ENCODE measurements around the gene TAS1R2.
A peak's percentile ranks its signal among the peaks of the same experiment; 100 is the strongest.
"Not testable (repeated sequence)": the region's sequence is repeated elsewhere in the genome, so short reads cannot be mapped to it uniquely, and the experiment has no call there.

The TAS1R2 gene

DNA sequence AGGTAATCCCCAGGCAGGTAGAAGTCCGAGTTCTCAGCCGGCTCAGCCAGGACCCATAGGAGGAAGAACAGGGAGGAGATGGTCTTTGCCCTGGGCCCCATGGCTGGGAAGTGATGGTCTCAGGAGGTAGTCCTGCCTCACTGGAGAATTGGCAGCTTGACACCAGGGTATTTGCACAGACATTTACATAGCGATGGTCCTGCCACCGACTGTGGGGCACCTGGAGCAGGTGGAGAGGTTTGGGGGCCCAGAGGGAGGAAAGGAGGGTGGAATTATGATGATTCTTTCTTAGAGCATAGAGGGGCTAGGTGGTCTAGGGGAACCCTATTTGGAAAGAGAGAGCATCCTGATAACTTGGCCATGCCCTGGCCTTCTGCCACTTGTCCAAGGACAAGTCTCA lies at the start of gene TAS1R2:
Gene TAS1R2 (minus strand): TSS at position 101 of the 400 bp plus-strand sequence. CDS start 0 bp downstream, at position 101.
- no peak for DNase-seq

DNA sequence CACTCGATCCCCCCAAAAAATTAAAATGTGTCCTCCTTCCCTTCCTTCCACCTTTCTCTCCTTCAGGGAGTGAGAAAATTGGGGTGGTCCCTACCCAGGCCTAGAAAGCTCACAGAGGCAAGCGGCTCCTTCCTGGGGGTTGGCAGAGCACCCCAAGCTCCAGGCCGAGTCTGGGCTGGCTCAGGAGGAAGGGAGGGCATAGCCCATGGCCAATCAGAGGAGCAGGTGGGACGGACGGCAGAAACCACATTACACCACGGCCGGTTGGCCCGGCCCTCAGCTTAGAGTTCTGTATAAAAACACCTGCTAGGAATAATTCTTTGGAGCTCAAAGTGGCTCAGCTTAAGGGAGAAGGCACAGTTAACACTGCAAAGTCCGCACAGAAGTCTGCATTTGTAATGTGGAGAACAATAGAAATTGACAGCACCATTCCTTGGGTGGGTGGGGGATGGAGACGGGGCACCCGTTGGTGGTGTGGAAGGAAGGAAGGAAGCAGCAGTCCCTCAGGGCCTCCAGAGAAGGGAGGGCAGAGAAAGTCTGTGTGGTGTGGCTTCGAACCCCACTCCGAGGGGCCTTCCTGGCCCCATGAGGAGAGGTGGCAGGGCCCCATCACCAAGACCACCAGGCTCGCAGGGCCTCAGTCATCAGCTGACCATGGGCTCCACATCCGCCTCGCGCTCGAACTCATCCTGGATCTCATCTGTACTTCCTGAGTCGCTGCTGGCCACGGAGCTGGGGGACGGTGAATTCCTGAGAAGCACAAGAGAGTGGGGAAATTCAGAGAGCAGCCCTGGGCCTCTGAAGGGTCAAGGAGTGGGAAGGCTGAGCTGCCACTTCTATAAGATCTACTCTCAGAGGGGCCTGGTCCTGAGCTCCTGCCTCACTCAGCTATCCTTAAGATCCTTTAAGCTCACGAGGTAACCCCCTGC lies 48.7 kb upstream of the TAS1R2 start:
- peak in 11 of 56 donors; percentile 10 to 33 (median 20) for DNase-seq

DNA sequence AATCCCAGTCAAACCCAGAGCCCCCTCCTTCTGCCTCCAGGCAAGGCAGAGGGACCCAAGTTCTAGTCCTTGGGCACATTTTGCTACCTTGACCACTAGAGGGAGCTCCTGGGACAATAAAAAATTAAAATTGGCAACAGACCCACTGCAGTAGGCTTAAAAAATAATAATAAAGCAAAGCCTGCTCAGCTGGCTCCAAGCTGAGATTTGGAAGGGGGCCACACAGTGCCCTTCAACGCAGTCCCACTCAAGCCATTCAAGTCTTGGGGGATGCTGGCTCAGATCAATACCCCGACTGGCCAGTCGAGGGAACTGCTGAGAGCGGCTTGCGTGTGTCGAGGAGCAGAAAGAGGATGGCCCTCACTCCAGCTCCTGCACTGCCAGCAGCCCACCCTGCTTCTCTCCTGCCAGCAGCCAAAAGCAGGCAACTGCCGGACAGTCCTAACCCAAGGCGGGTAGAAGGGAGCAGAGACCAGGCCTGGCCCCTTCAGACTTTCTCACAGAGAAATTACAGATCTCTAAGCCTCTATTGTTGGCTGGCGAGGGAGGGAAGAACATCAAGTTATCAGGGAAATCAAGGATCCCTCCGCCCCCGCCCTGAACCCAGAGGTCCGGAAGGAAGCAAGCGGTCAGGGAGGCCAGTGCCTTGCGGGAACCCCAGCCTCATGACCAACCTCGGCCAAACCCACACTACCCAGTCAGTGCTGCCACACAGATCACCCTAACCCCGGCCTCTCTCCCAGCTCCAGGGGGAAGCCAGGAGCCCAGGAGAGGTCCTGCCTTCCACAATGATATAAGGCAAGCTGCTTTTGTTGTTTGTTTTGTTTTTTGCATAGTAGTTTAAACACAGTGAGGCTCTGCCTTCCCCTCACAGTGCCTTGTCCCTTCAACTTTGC lies 47.8 kb upstream of the TAS1R2 start:
- peak in 53 of 56 donors; percentile 13 to 82 (median 58) for DNase-seq

DNA sequence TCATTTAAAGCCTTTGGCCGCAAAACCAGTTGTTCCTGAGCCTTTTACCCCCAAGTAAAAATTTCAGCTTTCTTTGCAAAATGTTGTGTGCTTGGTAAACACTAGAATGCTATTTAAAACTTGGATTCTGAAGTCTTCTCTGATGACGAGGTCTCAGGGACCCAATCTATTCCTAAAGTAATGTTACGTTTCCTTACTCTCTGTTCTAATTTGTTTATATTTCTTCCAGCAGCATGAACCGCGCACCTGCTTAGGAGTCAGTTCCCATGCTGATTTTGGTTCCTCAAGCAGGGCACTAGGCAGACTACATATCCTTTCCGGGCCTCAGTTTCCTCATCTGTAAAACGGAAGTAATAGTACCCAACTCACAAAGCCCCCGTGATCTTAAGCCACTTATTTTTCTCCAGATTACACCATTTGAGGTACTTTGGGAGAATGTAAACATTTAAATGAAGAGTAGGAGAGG lies 43.9 kb upstream of the TAS1R2 start:
- no peak for DNase-seq

DNA sequence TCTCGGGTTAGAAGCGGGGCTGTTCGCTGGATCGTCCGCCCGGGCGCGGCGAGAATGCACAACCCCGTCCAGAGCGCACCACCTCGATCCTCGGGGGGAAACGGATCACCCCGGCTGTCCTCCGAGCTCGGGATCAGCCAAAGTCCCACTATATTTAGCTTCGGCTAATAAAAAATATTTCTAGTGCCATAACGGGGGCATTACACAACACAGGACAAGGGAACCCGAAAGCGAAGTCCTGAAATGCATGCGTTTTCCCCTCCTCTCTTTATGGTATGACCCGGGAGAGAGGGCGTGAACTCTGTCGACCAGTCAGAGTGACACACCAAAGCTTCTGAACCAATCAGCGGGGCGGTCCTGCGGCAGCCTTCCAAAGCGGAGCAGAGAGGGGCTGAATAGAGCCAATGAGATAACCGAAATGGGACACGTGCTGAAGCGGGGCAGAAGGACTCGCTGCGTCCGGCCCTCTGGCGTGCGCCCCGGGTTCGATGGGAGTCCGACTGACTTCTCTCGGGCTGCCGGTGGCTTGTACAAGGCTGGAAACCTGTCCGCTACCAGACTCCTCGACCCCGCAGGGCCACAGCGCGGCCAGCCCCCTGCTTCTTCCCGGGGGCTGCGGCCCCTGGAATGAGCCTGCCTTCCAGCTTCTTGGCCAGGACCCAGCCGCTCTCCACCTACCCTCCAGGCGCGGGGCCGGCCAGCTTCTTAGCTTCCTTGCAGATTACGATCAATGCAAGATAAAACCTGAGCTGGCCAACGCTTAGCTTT lies 43.2 kb upstream of the TAS1R2 start, which contains the start of gene ALDH4A1:
Gene ALDH4A1 (minus strand): TSS at position 33 of the 768 bp plus-strand sequence. CDS start 32 bp downstream, at position 1.
- peak; percentile 77 to 98 (median 96) for DNase-seq

DNA sequence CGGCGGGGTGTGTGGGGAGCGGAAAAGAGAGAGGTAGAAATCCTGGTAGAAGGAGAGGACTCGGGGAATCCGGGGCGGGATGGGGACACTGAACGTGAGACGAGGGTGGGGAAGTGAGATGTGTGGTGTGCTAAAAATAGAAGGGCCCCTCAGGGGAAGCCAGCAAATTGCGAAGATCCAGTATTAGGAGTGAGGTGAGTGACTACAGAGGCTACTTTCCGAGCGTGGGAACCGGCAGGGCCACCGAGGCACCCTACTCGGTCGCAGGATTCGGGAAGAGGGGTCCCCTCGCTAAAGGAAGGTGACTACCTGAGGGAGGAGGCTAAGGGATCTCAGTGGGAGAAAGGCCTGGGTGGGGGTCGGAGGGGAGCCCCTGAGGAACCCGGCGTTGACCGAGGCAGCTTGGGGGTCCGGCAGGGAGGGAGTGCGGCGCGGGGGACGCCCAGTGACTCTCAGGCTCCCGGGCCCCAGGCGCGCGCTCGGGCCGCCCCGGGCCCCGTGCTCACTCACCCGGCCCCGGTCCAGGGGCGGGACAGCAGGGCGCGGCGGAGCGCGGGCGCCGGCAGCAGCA lies 42.6 kb upstream of the TAS1R2 start:
- peak in 5 of 56 donors; percentile 31 to 66 (median 58) for DNase-seq

DNA sequence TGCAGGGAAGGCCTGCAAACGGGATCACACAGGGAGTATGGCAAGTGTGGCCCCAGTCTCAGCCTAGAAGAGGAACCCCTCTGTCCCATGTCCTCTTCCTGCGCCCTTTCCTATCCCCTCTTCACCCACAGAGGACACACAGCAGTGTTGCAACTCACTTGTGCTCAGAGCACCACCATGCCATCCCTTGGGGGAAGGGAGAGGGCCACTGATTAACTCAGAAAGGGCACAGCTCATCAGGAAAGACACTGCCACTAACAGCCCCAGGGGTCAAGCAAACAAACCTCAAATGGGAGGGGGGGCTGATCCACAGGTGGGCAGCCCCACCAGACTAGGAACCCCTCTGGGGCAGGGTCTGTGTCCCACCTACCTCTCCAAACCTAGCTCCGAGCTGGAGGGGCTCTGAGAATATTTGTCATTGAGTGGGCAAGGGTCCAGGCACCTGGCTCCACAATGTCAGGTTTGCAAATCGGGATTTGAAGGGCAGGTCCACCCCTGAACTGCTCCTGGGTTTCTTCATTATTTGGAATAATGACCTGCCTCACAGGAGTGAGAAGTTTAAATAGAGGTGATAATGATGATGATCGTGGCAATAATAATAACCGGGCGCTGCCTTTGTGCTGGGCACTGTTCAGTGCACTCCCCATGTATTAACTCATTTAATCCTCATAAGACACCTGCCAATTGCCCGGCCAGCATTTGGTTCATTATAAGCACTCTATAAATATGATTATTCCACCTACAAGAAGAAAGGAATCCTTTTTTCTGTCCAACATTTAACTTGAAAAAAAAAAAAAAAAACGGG lies 41.9 kb upstream of the TAS1R2 start:
- no peak for DNase-seq

DNA sequence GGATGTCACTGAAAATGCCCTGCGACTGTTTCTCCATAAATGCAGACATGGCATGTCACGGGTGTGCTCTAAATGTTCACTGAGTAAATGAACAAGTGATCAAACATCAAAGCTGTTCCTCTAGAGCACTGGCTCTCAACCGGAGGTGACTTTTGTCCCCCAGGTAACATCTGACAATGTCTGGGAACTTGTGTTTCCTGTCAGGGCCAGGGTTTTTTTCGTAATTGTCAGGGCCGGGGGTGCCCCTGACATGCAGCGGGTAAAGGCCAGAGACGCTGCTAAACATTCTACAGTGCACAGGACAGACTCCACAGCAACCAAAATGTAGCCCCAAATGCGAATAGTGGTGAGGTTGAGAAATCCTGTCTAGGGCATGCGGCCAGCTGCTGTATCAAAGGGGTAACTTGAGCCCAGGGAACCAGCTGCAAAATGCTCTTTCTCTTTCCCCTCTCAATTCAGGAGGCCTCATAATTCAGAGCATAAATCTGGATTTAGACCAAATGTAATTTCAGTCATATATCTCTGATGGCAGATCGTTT lies 40.9 kb upstream of the TAS1R2 start:
- DNase-seq = peak in 3 of 56 donors; percentile 25 to 43 (median 34)

DNA sequence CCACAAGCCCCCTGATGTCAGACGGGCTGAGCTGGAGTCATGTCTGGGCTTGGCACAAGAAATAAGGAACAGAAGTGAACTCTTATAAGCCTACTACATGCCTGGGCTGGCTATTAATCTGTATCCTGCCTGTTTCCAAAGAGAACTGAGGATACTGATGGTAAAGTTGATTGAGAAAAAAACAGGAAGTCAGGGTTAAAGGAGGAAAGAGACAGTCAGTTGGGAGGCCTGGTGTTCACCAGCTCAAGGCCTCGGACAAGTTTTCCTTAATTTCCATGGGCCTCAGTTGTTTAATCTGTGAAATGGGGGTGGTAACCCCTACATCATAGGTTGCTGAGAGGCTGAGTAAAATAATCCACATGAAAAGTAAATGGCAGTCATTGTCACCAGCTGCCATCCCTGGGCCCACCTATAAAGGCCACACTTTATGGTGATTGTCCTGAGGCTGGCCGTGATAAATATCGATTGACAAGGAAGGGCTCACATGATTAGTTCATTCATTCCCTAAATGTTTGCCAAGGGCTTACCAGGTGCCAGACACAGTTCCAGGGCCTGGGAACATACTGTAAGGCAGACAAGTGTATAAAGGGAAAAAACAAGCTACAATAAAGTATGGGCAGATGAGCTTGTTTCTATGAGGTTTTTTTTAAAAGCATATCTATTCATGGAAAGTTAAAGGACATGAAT lies 40.0 kb upstream of the TAS1R2 start:
- DNase-seq = no peak

DNA sequence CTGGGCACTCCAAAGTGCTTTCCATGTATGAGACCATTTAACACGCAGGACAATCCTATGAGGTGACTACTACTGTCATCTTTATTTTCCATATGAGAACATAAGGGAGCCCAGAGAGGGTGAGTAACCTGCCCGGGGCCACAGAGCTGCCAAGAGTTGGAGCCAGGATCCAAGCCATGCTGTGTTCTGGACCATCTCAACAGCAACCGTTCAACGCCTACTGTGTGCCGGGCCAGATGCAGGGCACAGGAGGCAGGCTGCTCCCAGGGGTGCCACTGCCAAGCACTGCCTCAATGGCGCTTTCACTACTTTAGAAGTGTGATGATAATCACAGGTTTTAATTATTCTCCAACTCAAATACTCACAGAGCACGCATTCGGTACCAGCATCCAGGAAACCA lies 39.1 kb upstream of the TAS1R2 start:
- DNase-seq = no peak

DNA sequence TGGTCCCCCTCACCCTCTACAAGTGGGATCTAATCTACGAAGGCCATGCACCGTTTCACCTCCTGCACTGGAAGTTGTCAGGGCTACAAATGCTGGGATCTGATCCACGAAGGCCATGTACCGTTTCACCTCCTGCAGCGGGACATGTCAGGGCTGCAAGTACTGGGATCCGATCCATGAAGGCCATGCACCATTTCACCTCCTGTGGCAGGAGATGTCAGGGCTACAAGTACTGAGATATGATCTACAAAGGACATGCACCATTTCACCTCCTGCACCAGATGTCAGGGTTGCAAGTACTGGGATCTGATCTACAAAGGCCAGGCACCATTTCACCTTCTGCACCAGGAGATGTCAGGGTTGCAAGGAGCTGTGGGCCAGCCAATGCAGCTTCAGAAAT lies 35.9 kb upstream of the TAS1R2 start:
- DNase-seq = no peak

DNA sequence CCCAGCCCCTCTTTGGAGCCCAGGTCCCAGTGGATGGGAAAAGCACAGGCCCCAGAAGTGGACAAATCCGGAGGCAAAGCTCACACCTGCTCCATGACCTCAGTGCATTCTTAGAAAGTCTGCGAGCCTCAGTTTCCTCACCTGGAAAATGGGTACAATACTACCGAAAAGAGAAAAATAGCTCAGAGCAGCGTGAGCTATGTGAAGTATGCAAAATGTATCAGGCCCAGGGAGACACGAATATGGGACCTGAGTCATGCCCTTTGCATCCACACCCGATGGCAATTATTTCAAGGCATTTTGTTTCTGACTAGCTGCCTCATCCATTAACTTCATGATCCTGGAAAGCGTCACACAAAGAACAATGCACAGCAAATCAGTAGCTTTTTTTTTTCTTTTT lies 33.7 kb upstream of the TAS1R2 start:
- DNase-seq = no peak

DNA sequence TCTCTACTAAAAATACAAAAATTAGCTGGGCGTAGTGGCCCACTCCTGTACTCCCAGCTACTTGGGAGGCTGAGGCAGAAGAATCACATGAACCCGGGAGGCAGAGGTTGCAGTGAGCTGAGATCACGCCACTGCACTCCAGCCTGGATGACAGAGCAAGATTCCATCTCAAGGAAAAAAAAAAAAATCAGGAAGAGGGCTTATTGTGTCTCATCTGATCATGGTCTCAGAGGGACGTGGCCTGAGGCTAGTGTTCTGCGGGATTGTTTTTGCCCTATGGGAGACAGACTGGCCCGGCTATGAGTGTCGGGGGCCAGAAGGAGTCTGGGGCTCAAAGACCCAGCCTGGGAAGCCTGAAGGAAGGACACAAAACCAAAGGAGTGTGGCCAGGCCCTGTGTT lies 32.4 kb upstream of the TAS1R2 start:
- not testable (repeated sequence) for DNase-seq

DNA sequence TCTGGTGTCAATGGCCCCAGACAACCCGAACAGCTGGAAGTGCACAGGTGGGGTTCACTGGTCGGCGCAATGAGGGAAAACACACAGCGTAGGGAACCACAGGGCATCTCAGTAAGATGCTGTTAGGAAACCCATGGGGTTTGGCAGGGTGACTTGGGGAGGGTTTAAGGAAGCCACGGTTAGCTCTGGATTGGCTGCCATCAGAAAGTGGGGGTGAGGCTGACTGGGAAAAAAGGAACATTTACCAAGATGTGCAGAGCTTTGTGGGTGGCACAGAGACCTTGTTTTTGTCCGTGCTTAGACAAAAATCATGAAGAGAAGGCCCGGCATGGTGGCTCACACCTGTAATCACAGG lies 31.9 kb upstream of the TAS1R2 start:
- no peak for DNase-seq

DNA sequence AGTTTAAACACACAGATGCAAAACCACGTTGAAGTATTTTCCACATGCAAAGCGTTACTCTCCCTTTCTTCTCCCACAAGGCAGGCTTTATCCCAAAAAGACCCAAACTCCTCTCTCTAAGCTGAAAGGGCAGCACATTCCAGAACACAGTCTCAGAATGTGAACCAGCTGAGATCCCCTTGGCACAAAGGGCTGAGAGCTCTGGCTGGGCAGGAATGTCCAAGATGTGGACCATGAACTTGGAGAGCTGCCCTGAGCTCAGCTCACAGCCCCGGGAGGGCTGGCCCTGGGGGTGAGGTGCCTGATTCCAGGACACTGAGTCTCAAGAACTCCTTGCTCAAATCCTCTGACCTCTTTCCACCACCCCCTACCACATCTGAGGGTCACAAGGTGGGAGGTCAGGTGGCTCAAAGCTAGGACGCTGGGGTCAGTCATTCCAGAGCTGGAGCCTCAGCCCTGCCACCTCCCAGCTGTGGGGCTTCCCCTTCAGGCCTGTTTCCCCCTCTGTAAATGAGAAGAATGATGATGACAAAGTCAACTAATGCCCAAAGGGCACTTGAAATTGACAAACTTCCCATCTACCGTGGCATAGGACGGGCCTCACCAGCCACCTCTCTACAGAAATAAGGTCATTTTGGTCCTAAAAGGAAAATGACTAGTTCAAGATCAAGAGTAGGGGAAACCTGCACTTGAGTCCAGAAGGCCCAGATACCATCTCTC lies 31.4 kb upstream of the TAS1R2 start:
- DNase-seq = peak in 29 of 56 donors; percentile 6 to 74 (median 27)

DNA sequence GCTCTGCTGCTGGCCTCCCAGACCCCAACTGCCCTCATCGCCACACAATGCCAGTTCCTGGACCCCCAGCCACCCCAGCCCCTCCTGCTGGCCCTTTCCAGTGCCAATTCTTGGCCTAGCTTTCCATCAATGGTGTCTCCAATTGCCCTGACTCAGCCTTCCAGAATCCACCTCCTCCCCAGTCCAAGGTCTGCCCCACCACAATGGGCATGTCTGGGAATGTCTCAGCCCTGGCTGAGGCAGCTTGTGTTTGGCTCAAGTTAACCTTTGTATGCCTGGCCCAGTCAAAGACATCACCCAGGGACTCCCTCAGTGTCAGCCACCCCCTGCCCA lies 26.5 kb upstream of the TAS1R2 start:
- no peak for DNase-seq

DNA sequence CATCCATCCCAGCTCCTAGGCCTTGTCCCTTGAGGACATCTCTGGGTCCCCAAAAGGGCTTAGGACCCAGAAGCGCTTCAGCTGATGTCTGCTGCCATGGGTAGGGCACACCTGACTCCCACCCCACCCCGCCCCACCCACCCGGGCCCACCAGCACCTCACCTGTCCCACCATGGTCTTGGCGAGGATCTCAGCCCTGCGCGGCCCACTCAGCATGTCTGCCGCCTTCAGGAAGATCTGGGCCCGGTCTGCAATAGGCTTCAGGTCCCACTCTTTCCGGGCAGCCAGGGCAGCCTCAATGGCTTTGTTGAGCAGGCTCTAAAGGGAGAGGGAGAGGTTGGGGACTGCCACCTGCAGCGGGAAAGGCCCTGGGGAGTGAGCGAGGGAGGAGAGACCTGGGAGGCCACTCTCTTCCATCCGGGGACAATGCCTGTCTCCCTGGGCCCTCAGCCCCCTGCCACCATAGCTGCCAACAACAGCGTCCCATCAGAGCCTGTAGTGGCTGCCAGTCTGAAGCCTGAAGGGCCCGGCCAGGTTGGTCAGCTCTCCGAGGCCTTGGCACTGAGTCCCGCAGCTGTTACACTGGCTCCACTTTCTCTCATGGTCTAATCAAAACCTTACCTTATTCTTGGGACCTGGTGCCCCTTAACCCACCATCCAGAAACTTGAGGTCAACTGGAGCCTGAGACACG lies 26.0 kb upstream of the TAS1R2 start:
- no peak for DNase-seq

DNA sequence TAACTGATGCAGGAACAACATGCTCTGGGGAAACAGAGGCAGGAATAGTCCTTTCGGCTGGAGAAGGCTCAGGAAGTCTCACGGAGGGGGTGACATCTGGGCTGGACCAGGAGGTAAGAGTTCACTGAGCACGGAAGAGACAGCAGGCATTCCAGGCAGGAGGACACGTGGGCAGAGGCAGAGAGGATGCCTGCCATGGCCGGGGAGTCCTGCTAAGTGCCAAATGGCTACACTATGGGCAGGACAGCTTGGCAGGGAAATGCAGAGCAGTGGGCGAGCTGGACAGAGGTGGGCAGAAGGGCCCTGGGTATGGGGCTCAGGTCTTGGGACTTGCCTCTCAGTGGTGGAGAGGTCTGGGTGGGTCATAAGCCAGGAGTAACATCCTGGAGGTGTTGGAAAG lies 25.3 kb upstream of the TAS1R2 start:
- no peak for DNase-seq

Measured in nucleus accumbens (tissue), 56 donors.